HG03064 (cell line): ENCODE measurements around the gene NME8.
"Not testable (repeated sequence)": the region's sequence is repeated elsewhere in the genome, so short reads cannot be mapped to it uniquely, and the experiment has no call there.

Experiments used
- ATAC-seq: cut with Tn5 transposase; IDR thresholded peaks from one replicate; pipeline ENCODE4 v1.9.1; 2021; ENCODE audit warnings: low read depth; ENCODE audit not compliant: unreplicated experiment

The NME8 gene, protein sequence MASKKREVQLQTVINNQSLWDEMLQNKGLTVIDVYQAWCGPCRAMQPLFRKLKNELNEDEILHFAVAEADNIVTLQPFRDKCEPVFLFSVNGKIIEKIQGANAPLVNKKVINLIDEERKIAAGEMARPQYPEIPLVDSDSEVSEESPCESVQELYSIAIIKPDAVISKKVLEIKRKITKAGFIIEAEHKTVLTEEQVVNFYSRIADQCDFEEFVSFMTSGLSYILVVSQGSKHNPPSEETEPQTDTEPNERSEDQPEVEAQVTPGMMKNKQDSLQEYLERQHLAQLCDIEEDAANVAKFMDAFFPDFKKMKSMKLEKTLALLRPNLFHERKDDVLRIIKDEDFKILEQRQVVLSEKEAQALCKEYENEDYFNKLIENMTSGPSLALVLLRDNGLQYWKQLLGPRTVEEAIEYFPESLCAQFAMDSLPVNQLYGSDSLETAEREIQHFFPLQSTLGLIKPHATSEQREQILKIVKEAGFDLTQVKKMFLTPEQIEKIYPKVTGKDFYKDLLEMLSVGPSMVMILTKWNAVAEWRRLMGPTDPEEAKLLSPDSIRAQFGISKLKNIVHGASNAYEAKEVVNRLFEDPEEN

DNA sequence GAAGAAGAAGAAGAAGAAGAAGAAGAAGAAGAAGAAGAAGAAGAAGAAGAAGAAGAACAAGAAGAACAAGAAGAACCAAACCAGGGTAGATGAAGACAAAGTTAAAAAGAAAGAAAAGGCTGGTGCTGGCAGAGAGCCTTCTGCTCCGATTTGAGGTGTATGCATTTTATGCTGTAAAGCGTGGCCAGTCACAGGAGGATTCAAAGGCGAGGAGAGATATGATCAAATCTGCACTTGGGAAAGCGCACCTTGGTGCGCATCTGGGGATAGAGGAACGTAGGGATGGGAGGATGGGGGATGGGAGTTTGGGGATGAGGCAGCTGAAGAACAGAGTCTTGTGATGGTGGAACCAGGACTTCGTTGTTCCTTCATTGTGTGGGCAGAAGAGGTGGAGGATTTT lies at the start of gene NME8:
TSS of gene NME8 (plus strand) at position 301 of the 400 bp plus-strand sequence. CDS start 1,670 bp downstream, outside the sequence.
- ATAC-seq, result no peak

DNA sequence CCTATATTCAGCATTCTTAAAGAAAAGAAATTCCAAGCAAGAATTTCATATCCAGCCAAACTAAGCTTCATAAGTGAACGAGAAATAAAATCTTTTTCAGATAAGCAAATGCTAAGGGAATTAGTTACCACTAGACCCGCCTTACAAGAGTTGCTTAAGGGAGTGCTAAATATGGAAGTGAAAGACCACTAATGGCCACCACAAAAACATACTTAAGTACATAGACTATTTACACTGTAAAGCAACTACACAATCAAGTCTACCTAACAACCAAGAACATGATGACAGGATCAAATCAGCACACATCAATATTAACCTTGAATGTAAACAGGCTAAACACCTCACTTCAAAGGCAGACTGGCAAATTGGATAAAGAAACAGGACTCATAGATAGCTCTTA lies 42.2 kb upstream of the NME8 start:
- no peak for ATAC-seq

DNA sequence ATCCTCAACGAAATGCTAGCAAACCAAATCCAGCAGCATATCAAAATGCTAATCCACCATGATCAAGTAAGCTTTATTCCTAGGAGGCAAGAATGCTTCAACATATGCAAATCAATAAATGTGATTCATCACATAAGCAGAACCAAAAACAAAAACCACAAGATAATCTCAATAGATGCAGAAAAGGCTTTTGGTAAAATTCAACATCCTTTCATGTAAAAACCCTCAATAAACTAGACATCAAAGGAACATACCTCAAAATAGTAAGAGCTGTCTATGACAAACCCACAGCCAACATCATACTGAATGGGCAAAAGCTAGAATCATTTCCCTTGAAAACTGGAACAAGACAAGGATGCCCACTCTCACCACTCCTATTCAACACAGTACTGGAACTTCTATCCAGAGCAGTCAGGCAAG lies 36.2 kb upstream of the NME8 start:
- ATAC-seq, result not testable (repeated sequence)

DNA sequence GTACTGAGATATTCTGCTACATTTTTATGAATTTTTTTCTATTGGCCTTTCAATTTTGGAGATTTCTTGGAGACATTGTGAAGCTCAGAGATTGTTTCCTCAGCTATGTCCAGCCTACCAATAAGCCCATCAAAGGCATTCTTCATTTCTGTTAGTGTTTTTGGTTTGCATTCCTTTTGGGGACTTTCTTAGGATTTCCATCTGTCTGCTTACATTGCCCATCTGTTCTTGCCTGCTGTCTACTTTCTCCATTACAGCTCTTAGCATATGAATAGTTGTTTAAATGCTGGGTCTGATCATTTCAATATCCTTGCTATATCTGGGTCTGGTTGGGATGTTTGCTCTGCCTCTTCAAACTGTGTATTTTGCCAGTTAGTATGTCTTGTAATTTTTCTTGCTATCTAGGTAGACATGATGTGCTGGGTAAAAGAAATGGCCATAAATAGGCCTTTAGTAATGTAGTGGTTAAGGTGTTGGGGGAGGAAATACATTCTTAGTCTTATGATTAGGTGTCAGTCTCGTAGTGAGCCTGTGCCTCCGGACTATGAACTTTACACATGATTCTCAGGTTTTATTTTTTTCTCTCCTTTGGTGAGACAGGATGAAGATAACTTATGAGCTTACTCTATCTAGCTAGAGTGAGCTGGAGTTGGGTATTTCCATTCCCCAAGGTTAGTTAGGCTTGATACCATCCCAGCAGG lies 32.6 kb upstream of the NME8 start:
- peak; percentile 85 for ATAC-seq

DNA sequence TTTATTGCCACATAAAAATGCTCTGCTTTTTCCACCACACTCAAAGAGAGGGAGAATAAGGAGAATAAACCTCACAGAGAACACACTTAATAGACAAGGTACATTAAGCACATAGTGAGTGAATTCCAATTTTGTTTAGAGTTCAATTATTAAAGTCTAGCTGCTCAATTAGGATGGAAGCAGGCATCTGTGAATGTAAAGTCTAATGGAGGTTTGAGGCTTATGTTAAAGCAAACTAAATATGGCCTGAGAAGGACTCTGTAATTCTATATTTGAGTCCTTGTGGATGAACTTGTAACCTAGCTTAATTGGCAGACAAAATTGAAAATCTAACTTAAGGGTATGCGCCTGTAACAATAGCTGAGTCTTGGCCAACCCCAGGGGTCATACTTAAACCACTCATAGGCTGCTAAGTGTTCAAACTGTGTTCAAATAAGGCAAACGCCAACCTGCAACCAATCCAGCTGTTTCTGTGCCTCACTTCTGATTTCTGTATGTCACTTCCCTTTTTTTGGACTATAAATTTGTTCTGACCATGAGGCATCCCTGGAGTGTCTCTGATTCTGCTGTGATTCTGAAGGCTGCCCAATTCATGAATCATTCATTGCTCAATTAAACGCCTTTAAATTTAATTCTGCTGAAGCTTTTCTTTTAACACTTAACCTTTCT lies 31.3 kb upstream of the NME8 start:
- no peak for ATAC-seq

DNA sequence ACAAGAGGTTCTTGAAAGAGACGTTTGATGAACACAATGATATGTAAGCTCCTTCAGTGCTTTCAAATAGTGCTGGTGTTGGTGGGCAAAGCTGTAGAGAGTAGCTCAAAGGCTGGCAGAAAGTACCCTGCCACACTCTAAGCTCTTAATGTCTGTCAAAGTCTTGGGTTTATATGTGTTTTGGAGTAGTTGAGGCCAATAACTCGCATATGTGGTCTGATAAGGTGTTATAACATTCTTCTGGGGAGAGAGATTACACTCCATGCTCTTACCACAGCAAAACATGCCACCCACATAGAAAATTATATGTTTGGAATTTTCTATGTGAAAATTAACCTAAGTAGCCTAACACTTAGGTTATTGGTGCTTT lies 30.8 kb upstream of the NME8 start:
- no peak for ATAC-seq

DNA sequence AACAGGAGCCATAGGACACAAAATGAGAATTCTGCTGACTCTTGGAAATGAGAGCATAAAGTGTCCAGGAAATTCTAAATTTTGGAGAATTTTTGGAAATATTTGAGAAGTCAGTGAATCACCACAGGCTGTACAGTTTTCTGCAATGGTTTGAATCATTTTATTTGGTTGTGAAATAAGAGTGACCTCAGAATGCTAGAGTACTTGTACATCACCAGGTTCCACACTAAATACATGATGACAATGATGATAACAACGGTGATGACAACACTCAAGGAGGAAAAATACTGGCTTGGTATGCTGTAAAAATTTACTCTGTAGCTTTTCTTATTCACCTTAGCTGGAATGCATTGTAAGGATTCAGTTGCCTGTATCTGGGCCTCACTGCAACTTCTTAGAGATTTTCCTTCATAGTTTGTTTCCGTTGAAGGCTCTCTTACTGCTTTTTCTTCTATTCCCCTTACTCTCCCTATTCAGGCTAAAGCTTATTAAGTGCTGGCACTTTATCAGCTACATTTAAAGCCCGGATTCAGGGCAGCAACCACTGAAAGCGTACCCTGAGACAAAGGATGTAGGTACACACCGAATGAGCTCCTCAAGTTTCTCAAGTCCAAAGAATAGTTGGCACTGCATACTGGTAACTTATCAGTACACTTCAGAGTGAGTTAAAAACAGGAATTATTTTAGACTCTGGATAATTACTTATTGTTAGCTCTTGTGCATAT lies 30.2 kb upstream of the NME8 start:
- no peak for ATAC-seq

DNA sequence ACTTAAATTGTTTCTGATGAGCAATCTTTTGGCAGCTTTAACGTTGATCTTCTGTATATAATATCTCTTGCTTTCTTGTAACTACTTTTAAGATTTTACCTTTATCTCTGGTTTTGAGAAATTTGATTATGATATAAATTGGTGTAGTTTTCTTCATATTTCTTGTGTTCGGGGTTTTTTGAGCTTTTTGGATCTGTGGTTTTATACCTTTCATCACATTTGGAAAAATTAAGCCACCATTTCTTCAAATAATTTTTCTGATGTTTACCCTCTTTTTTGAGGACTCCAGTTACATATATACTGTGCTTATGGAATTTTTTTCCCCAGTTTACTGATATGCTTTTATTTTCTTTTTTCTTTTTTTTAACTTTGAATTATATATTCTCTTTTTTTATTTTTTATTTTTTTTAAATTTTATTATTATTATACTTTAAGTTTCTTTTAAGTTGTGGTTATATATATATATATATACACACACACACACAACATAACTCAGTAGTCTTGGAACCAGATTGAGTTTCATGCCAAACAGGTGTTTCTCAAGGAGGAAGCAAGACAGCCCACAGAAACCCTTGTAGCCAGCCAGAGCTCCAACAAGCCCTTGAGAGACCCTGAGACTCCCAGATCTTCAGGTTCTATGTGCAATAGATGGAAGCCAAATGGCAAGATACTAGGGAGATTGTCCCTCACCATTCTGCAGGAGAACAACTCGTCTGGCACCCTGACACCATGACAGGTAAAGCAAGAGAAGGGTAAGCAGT lies 27.5 kb upstream of the NME8 start:
- peak; percentile 56 for ATAC-seq

DNA sequence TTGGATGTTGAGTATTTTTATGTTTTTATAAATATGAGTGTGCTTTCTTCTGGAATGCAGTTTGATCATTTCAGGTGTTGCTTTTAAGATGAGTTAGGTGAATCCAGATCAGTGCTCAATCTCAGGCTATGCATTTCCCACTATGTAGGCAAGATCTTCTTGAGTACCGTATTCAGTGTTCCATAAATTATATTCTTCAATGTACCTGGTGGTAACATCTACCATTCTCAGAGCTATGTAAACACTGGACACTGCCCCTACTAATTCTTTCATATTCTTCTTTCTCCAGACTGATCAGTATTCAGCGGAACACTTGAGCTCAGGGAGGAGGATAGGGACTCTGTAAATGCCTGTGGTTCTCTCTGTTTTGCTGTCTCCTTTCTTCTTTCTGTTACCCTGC lies 25.5 kb upstream of the NME8 start:
- ATAC-seq, result no peak

DNA sequence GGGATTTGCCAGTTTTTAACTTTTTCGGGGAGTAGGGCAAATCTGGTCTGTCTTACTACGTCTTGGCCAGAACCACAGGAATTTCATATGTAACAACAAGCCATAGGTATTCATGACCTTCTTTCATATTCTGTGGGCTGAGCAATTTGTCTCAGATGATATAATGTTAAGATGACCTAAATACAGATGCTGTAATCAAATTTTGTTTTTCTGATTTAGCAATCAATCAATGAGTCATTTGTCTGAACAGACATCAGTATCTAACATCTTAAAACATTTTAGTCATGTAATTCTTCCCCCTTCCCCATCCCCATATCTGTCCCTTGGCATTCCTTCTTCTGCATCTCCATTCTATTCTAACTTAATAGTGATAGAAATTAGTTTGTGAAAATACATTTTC lies 24.8 kb upstream of the NME8 start:
- ATAC-seq, result no peak

DNA sequence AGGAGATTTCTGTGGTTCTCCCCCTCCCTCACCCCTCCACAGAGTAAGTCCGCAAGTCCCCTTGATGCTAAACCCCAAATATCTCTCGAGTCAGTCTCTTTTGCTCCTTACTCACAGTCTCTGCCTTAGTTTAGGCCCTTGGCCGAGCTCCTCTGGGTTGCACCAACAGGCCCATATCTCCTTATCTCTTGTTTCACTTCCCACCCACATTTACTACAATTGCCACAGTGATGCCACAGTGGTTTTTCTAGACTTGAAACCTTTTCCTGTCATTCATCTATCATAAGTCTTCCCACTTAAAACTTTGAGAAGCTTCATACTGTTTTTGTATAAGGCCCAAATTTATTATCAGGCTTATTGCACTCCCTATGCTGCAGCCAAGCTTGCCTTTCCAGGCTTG lies 23.4 kb upstream of the NME8 start:
- ATAC-seq, result no peak

DNA sequence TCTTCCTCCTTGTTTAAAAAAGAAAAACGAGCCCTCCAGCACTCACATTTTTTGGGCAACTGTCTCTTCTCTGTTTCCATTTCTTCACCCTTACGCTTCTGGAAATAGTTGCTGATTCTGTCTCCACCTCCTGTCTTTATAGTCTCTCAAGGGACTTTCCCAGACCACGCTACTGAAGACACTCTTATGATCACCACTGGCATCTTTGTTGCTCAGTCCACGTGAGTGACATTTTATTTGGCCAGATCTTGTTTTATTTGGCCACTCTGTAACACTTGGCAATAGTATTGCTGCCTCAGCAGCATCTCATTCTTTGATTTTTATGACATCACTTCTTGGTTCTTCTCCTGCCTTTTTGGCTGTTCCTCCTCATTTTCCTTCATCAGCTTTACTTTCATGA lies 21.6 kb upstream of the NME8 start:
- no peak for ATAC-seq

DNA sequence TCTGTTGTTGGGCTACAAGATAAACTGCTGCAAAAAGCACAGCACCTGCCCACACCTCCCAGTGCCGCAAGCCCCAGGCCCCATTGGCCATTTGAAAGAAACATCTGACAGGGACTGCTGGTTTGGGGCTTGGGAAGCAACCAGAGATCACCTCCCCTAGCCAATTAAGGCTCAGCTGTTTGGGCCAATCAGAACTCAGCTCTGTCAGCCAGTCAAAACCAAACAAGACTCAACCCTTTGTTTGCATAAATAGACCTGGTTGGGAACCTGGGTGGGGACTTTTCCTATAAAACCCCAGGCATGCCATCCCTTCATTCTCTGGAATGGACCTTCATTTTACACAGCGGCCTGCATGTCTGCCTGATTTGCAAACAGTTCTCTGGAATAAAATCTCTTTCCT lies 17.2 kb upstream of the NME8 start:
- no peak for ATAC-seq

DNA sequence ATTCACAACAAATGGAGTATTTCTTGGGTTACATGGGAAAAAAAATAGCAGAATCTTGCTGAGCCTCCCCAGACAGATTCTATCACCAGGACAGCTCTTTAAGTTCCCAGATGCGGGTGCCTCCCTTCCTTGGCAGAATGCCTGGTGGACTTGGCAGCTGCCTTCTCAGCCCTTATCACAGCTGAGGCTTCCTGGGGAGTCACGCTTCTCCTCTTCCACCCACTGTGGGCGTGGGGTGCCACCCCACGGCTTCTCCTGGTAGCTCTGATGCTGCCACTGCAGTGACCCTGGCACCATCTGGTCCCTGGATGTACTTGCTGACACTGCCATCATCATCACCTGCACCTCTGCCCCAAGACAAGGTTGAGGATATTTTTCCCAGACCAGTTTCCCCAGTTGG lies 16.2 kb upstream of the NME8 start:
- ATAC-seq, result peak; percentile 80

DNA sequence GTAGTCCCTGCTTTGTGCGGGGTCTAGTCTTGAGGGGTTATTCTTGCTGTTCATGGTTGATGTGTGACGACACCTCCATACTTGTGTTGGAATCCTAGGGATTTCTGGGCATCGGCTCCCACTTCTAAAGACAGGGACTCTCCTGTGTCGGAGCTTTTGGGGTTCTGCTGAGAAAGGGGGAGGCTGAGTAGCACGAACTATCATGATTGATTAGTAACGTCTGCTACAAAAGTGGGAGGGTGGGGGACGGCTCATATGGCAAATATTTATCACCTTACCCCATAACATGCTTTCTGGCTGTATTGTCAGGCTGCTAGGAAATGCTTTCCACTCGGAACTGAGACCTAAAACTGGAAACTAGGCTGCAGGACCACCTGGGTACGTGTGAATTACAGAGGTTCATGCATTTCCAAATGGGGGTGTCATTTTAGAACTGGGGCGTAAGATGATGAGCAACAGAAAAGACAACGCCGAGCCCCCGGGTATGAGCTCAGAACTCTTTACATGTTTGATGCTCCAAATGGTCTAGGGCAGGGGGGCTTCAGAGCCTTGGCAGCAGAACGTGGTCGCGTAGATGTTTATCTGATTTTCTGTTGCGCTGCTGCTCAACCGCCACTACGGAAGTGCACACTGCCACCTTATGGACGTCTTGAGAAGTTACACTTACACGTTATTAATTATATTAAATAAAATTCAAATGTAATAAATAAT lies 15.1 kb upstream of the NME8 start:
- no peak for ATAC-seq

DNA sequence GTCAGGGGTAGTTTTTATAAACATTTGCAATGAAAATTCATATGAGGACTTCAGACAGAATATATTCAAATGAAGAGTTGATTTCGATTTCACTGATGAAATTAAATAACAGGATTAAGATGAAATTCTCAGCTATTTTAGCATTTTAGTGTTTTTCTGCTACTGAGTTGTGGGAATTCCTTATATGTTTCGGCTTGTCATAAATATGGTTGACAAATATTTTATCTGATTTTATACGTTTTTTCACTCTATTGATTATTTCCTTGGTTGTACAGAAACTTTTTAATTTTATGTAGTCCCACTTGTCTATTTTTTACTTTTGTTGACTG lies 14.6 kb upstream of the NME8 start:
- no peak for ATAC-seq

DNA sequence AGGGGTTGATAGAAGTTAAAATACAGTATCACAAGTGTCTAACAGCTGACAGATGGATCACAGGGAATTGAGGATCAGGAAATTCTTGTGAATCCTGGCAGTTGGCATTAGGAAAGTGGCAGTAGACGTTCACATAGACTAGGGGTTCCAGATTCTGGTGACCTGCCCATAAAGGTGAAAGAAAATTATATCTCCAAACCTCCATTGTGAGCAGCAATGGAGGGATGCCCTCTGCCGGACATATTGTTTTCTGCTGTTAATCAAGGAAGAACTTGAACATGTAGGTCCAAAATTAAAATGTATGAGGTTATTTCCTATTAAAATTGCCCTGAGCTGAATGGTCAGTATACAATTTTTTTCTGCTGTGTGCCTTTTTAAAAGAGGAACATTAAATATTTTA lies 5.1 kb downstream of the NME8 start:
- no peak for ATAC-seq

DNA sequence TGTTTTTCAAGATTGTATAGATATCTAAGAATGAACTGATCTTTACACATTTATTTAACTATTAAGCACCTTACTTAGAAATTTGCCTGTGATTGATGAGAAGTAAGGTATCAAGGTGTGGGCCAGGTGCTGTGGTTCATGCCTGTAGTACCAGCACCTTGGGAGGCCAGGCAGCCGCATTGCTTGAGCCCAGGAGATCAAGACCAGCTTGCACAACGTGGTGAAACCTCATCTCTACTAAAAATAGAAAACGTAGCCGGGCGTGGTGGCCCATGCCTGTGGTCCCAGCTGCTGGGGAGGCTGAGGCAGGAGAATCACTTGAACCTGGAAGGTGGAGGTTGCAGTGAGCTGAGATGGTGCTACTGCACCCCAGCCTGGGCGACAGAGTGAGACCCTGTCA lies 33.7 kb downstream of the NME8 start:
- no peak for ATAC-seq

DNA sequence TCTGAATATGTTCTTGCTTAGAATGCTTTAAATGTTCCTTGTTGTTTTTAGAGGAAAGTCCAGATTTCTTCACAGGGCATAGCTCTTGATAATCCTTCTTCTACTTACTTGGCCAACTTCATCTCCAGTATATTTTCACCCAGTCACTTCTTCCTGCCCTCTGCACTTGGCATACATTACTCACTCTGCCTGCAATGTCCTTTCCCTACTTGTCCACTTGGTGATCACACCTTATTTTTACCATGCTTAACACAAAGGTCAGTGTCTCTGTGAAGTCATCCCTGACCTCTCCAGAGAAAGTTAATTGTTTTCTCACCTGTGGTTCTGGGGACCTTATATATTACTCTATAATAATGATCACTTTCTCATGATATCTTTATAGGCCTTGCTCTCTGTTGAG lies 45.0 kb downstream of the NME8 start:
- ATAC-seq, result no peak
